HepG2 (cell line): ENCODE data around the gene RSPRY1. TPM values are rescaled to one million over a fixed set of nuclear protein-coding genes. Genes with fewer than 3 reads are reported as not detected.
A peak's percentile ranks its signal among the peaks of the same experiment; 100 is the strongest.

Source experiments
- ATF1 ChIP-seq: IDR thresholded peaks from 2 replicates; pipeline ENCODE4 v1.6.1; 2016; ENCODE audit warnings: mild to moderate bottlenecking, control low read depth
- ATF7 ChIP-seq, 2 experiments: fragments of 450-650 bp in 1 of 2; sonication (generic) in 1 of 2; formaldehyde crosslinking in 1 of 2; IDR thresholded peaks; 2 replicates each; pipeline versions ENCODE4 v1.4.0 to v1.6.1; 2016 to 2020; ENCODE audit warnings: antibody characterized with exemption in 1 of 2, mild to moderate bottlenecking in 1 of 2, missing genetic modification reagents in 1 of 2
- BCLAF1 ChIP-seq: fragments of 450-650 bp; IDR thresholded peaks from 2 replicates; pipeline ENCODE4 v1.6.1; 2017; ENCODE audit warnings: mild to moderate bottlenecking
- CEBPB ChIP-seq: IDR thresholded peaks from 2 replicates; pipeline ENCODE4 v1.6.1; 2011; ENCODE audit warnings: low read depth, low read length, improper control_type of control experiment, borderline replicate concordance
- GPBP1L1 ChIP-seq: sonication (generic); formaldehyde crosslinking; IDR thresholded peaks from 2 replicates; pipeline ENCODE4 v1.5.0; 2020; ENCODE audit warnings: mild to moderate bottlenecking, missing genetic modification reagents
- HOXD1 ChIP-seq: sonication (generic); formaldehyde crosslinking; IDR thresholded peaks from 2 replicates; pipeline ENCODE4 v1.5.0; 2020; ENCODE audit warnings: missing genetic modification reagents
- KDM5A ChIP-seq: fragments of 200-600 bp; sonication (generic); IDR thresholded peaks from 2 replicates; pipeline ENCODE4 v1.7.0; 2018; ENCODE audit warnings: antibody characterized with exemption, mild to moderate bottlenecking, low read length, borderline replicate concordance
- MIER2 ChIP-seq: IDR thresholded peaks from 2 replicates; pipeline ENCODE4 v1.6.1; 2016; ENCODE audit warnings: missing biosample characterization, missing genetic modification reagents
- RELA ChIP-seq: sonication (generic); formaldehyde crosslinking; IDR thresholded peaks from 2 replicates; pipeline ENCODE4 v1.4.0; 2020; ENCODE audit warnings: missing genetic modification reagents
- RFXAP ChIP-seq: sonication (generic); formaldehyde crosslinking; IDR thresholded peaks from 2 replicates; pipeline ENCODE4 v1.4.0; 2020; ENCODE audit warnings: missing genetic modification reagents, borderline replicate concordance
- SOX5 ChIP-seq: IDR thresholded peaks from 2 replicates; pipeline ENCODE4 v1.6.1; 2016; ENCODE audit warnings: borderline replicate concordance
- SOX6 ChIP-seq, 2 experiments: fragments of 450-650 bp in 1 of 2; sonication (generic) in 1 of 2; formaldehyde crosslinking in 1 of 2; IDR thresholded peaks; 2 replicates each; pipeline versions ENCODE4 v1.4.0 to v1.6.1; 2017 to 2020; ENCODE audit warnings: antibody characterized with exemption in 1 of 2, mild to moderate bottlenecking in 1 of 2, missing genetic modification reagents in 1 of 2
- SP1 ChIP-seq, 2 experiments: fragments of 450-650 bp in 1 of 2; sonication (generic) in 1 of 2; formaldehyde crosslinking in 1 of 2; IDR thresholded peaks; 2 replicates each; pipeline versions ENCODE4 v1.4.0 to v1.6.1; 2016 to 2020; ENCODE audit warnings: missing genetic modification reagents in 1 of 2
- TP53 ChIP-seq: sonication (generic); formaldehyde crosslinking; conservative IDR thresholded peaks from 2 replicates; pipeline ENCODE4 v1.4.0; 2020; ENCODE audit warnings: missing genetic modification reagents
- ZBTB43 ChIP-seq: sonication (generic); formaldehyde crosslinking; conservative IDR thresholded peaks from 2 replicates; pipeline ENCODE4 v1.4.0; 2020; ENCODE audit warnings: missing genetic modification reagents
- ZNF605 ChIP-seq: sonication (generic); formaldehyde crosslinking; IDR thresholded peaks from 2 replicates; pipeline ENCODE4 v1.8.0; 2022; ENCODE audit warnings: mild to moderate bottlenecking, missing genetic modification reagents
- ZSCAN20 ChIP-seq: sonication (generic); formaldehyde crosslinking; IDR thresholded peaks from 2 replicates; pipeline ENCODE4 v1.4.0; 2020; ENCODE audit warnings: missing genetic modification reagents, mild to moderate bottlenecking, borderline replicate concordance
- polyA plus RNA-seq, 8 experiments: library from polyadenylated mRNA; depleted of rRNA in 3 of 8; stranded (reverse) in 7 of 8; unstranded in 1 of 8; fragments of >200 nt; fragmentation: Illumina TruSeq in 4 of 8; extraction: Trizol in 4 of 8; gene quantifications; 2 replicates each; pipeline versions ENCODE4 v1.2.1 to v1.2.3, GENCODE V29; 2011 to 2016; ENCODE audit warnings: low read depth in 4 of 8, missing spikeins in 1 of 8, mixed read lengths in 1 of 8; ENCODE audit not compliant: insufficient read depth in 1 of 8
- total RNA-seq, 5 experiments: library from RNA; depleted of rRNA; stranded (reverse); fragments of >200 nt; fragmentation: Illumina TruSeq; extraction: Trizol; gene quantifications; 2 replicates each; pipeline ENCODE4 v1.2.3, GENCODE V29; 2016; ENCODE audit warnings: low read depth in 1 of 5
- TF ChIP-seq, protein P1 (sequence below): sonication (generic); formaldehyde crosslinking; IDR thresholded peaks from 2 replicates; pipeline ENCODE4 v1.8.0; 2022; ENCODE audit warnings: missing genetic modification reagents, low read depth, mild to moderate bottlenecking, borderline replicate concordance
- TF ChIP-seq, protein P2 (sequence below): sonication (generic); formaldehyde crosslinking; IDR thresholded peaks from 2 replicates; pipeline ENCODE4 v1.5.1; 2020; ENCODE audit warnings: missing genetic modification reagents, mild to moderate bottlenecking, borderline replicate concordance

Gene RSPRY1
- total and polyA plus RNA-seq, 2 of the 13 experiments (the other 11 are each of a cell fraction or from before 2014, with no cell fraction given): 53.4 to 61.0 TPM

- TF ChIP-seq HOXD1 (CRISPR knock-in tag) (no peak), SP1 (IDR thresholded peaks at IDR 0.05) (no peak), SP1 (CRISPR knock-in tag; IDR thresholded peaks at IDR 0.05) (peak; percentile 76; the same call in 1 of the 2 replicates), ATF1 (CRISPR knock-in tag) (no peak), BCLAF1 (no peak), KDM5A (peak; percentile 64; the same call in 1 of the 2 replicates), MIER2 (CRISPR knock-in tag) (no peak; the same call in 1 of the 2 replicates), RFXAP (peak; percentile 96), CEBPB (no peak), ATF7 (IDR thresholded peaks at IDR 0.05) (no peak), ATF7 (CRISPR knock-in tag; IDR thresholded peaks at IDR 0.05) (peak; percentile 73; the same call in 1 of the 2 replicates), GPBP1L1 (no peak), ZSCAN20 (CRISPR knock-in tag) (peak; percentile 95), TP53 (peak; percentile 53; the same call in 1 of the 2 replicates), ZNF605 (peak; percentile 95), ZBTB43 (CRISPR knock-in tag) (0 out of 2 replicates have a peak, but pooled peaks have one; percentile 53), SOX6 (IDR thresholded peaks at IDR 0.05) (no peak), SOX6 (CRISPR knock-in tag; IDR thresholded peaks at IDR 0.05) (no peak; the same call in 1 of the 2 replicates), RELA (peak; percentile 58; the same call in 1 of the 2 replicates), SOX5 (CRISPR knock-in tag) (peak; percentile 28; the same call in 1 of the 2 replicates)
- TF ChIP-seq, protein P1, sequence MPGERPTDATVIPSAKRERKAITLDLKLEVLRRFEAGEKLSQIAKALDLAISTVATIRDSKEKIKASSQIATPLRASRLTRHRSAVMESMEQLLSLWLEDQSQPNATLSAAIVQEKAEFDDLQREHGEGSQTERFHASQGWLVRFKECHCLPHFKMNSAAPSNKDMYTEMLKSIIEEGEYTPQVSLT: no peak; the same call in 1 of the 2 replicates
- TF ChIP-seq, protein P2, sequence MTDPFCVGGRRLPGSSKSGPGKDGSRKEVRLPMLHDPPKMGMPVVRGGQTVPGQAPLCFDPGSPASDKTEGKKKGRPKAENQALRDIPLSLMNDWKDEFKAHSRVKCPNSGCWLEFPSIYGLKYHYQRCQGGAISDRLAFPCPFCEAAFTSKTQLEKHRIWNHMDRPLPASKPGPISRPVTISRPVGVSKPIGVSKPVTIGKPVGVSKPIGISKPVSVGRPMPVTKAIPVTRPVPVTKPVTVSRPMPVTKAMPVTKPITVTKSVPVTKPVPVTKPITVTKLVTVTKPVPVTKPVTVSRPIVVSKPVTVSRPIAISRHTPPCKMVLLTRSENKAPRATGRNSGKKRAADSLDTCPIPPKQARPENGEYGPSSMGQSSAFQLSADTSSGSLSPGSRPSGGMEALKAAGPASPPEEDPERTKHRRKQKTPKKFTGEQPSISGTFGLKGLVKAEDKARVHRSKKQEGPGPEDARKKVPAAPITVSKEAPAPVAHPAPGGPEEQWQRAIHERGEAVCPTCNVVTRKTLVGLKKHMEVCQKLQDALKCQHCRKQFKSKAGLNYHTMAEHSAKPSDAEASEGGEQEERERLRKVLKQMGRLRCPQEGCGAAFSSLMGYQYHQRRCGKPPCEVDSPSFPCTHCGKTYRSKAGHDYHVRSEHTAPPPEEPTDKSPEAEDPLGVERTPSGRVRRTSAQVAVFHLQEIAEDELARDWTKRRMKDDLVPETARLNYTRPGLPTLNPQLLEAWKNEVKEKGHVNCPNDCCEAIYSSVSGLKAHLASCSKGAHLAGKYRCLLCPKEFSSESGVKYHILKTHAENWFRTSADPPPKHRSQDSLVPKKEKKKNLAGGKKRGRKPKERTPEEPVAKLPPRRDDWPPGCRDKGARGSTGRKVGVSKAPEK (CRISPR knock-in tag): no peak
Measured at GRCh38 chr16:57244767-57245471, 58.8 kb downstream of the RSPRY1 start, which contains the start of gene ARL2BP (continued).
